Colon (tissue), 2 donors: ENCODE data around the gene ALAS2.
"Not testable (repeated sequence)": the region's sequence is repeated elsewhere in the genome, so short reads cannot be mapped to it uniquely, and the experiment has no call there.

Experiments used
- FAIRE-seq: peaks from 2 replicates; lab custom pipeline; 2012; peaks lifted over from hg19 to GRCh38; lab: Jason Lieb, UNC
- donor health status: control.
- donor health status: control.

Gene ALAS2

GRCh38 chrX:55030271-55031205 lies at the start of gene ALAS2:
Gene ALAS2, minus strand, starts transcription at chrX:55030977. Its CDS starts 4,977 bp downstream, at chrX:55026000.
- no peak for FAIRE-seq

GRCh38 chrX:55074851-55075467 lies 44.2 kb upstream of the ALAS2 start, which contains the start of gene PAGE2B:
Gene PAGE2B, plus strand, starts transcription at chrX:55075030. Its CDS starts 1,012 bp downstream, at chrX:55076042.
- FAIRE-seq, result no peak

GRCh38 chrX:55072286-55072685 lies 41.5 kb upstream of the ALAS2 start:
- FAIRE-seq, result no peak

- not testable (repeated sequence) for FAIRE-seq
Observed at GRCh38 chrX:55067180-55067579, 36.4 kb upstream of the ALAS2 start.

- FAIRE-seq, result peak; percentile 85
Observed at GRCh38 chrX:55057675-55058249, 27.0 kb upstream of the ALAS2 start.

GRCh38 chrX:55056820-55057674 lies 26.3 kb upstream of the ALAS2 start:
- FAIRE-seq, result no peak

GRCh38 chrX:55050599-55050998 lies 19.8 kb upstream of the ALAS2 start:
- not testable (repeated sequence) for FAIRE-seq

- no peak for FAIRE-seq
Observed at GRCh38 chrX:55041514-55041913, 10.7 kb upstream of the ALAS2 start.

GRCh38 chrX:55039471-55039870 lies 8.7 kb upstream of the ALAS2 start:
- FAIRE-seq, result peak; percentile 36

- no peak for FAIRE-seq
Observed at GRCh38 chrX:55033429-55033828, 2.7 kb upstream of the ALAS2 start.

GRCh38 chrX:55029291-55029690 lies 1.5 kb downstream of the ALAS2 start:
- FAIRE-seq, result no peak

GRCh38 chrX:55028611-55029010 lies 2.2 kb downstream of the ALAS2 start:
- FAIRE-seq, result no peak

- no peak for FAIRE-seq
Observed at GRCh38 chrX:55028040-55028439, 2.7 kb downstream of the ALAS2 start.

GRCh38 chrX:55026840-55027239 lies 3.9 kb downstream of the ALAS2 start:
- no peak for FAIRE-seq

GRCh38 chrX:55026143-55026542 lies 4.6 kb downstream of the ALAS2 start:
- no peak for FAIRE-seq

GRCh38 chrX:55014897-55015299 lies 15.9 kb downstream of the ALAS2 start:
- no peak for FAIRE-seq

GRCh38 chrX:55011294-55011693 lies 19.5 kb downstream of the ALAS2 start:
- no peak for FAIRE-seq

GRCh38 chrX:55008571-55009358 lies 22.0 kb downstream of the ALAS2 start:
- FAIRE-seq, result no peak

- peak; percentile 96 for FAIRE-seq
Observed at GRCh38 chrX:55007656-55008055, 23.1 kb downstream of the ALAS2 start.

GRCh38 chrX:55006827-55007621 lies 23.8 kb downstream of the ALAS2 start:
- no peak for FAIRE-seq
